Choroid plexus epithelial cell (primary cell): Measurements from ENCODE around the gene ZEB2.
A peak's percentile ranks its signal among the peaks of the same experiment; 100 is the strongest.

ENCODE experiments used
- DNase-seq: peaks from one replicate; pipeline ENCODE4 v3.0.0-alpha.2; 2010; ENCODE audit warnings: low read depth
- H3K4me3 ChIP-seq: 2 replicates; pipeline ENCODE4 v1.5.1; 2011; ENCODE audit warnings: low read depth, mild to moderate bottlenecking, control low read depth, low read length, moderate library complexity
- CTCF ChIP-seq: conservative IDR thresholded peaks from 2 replicates; pipeline ENCODE4 v1.5.1; 2011; ENCODE audit warnings: low read depth, mild to moderate bottlenecking, control low read depth, inconsistent platforms, low read length, moderate library complexity

The ZEB2 gene

GRCh38 chr2:144346229-144346628, 173.7 kb downstream of the ZEB2 start:
- TF ChIP-seq CTCF = no peak
- no peak for DNase-seq
- no peak overlapping the region for H3K4me3 ChIP-seq

- H3K4me3 ChIP-seq = no peak overlapping the region
- no peak for TF ChIP-seq CTCF
- DNase-seq = peak; percentile 26
Observed at GRCh38 chr2:144343145-144343544, 176.8 kb downstream of the ZEB2 start.

GRCh38 chr2:144341538-144341937, 178.4 kb downstream of the ZEB2 start:
- DNase-seq = no peak
- H3K4me3 ChIP-seq = no peak overlapping the region
- TF ChIP-seq CTCF = no peak

GRCh38 chr2:144339048-144339447, 180.9 kb downstream of the ZEB2 start:
- H3K4me3 ChIP-seq = no peak overlapping the region
- no peak for TF ChIP-seq CTCF
- DNase-seq = no peak

- no peak for TF ChIP-seq CTCF
- DNase-seq = no peak
- no peak overlapping the region for H3K4me3 ChIP-seq
Observed at GRCh38 chr2:144334551-144334950, 185.4 kb downstream of the ZEB2 start.
